Activated CD8-positive, alpha-beta T cell treated with anti-CD3 and anti-CD28 coated beads for 36 hours (primary cell): Measurements from ENCODE around the gene IDH3G. TPM values are rescaled to one million over a fixed set of nuclear protein-coding genes. Genes with fewer than 3 reads are reported as not detected.

Experiments
- ATAC-seq: fragments of 200-7000 bp; cut with Tn5 transposase; one replicate; pipeline ENCODE4 v1.10.0; 2021; ENCODE audit warnings: mild to moderate bottlenecking, moderate library complexity
- CTCF ChIA-PET: fragments of 350-600 bp; sonication (Branson Sonifier 250); formaldehyde crosslinking; loops from one replicate; lab custom pipeline; 2021; ENCODE audit warnings: antibody characterized with exemption; lab: Charles Lee
- POLR2A ChIA-PET: fragments of 350-600 bp; sonication (Branson Sonifier 250); formaldehyde crosslinking; loops from one replicate; lab custom pipeline; 2021; ENCODE audit warnings: antibody characterized with exemption; lab: Charles Lee
- DNase-seq: peaks from one replicate; pipeline ENCODE4 v3.0.0-alpha.2; 2020
- H3K27ac Mint-ChIP-seq: one replicate; pipeline ENCODE4 v1.8.0; 2021; ENCODE audit warnings: mild to moderate bottlenecking, mixed read lengths
- H3K27me3 Mint-ChIP-seq: one replicate; pipeline ENCODE4 v1.8.0; 2021; ENCODE audit warnings: mixed read lengths
- H3K36me3 Mint-ChIP-seq: one replicate; pipeline ENCODE4 v1.8.0; 2021; ENCODE audit warnings: low read depth, mixed read lengths
- H3K4me1 Mint-ChIP-seq: one replicate; pipeline ENCODE4 v1.8.0; 2021; ENCODE audit warnings: low read depth, mixed read lengths
- H3K4me3 Mint-ChIP-seq: one replicate; pipeline ENCODE4 v1.8.0; 2021; ENCODE audit warnings: mild to moderate bottlenecking, moderate library complexity, mixed read lengths
- H3K9me3 Mint-ChIP-seq: one replicate; pipeline ENCODE4 v1.8.0; 2021; ENCODE audit warnings: mixed read lengths
- intact Hi-C: fragments of 100-400 bp; cut with micrococcal nuclease; formaldehyde crosslinking; loops from one replicate; pipeline ENCODE4 v1.10.0; 2022
- total RNA-seq, 2 experiments: library from RNA; stranded (reverse); gene quantifications; one replicate each; pipeline ENCODE4 v1.2.3, GENCODE V29; 2021
- TF ChIP-seq, protein P1 (sequence below): fragments of 200-600 bp; IDR thresholded peaks from one replicate; pipeline ENCODE4 v1.8.0; 2022; ENCODE audit warnings: antibody characterized with exemption, mild to moderate bottlenecking

The IDH3G gene
- total RNA-seq, 2 experiments from 2014 or later, result 54.3 to 56.9 TPM

DNA sequence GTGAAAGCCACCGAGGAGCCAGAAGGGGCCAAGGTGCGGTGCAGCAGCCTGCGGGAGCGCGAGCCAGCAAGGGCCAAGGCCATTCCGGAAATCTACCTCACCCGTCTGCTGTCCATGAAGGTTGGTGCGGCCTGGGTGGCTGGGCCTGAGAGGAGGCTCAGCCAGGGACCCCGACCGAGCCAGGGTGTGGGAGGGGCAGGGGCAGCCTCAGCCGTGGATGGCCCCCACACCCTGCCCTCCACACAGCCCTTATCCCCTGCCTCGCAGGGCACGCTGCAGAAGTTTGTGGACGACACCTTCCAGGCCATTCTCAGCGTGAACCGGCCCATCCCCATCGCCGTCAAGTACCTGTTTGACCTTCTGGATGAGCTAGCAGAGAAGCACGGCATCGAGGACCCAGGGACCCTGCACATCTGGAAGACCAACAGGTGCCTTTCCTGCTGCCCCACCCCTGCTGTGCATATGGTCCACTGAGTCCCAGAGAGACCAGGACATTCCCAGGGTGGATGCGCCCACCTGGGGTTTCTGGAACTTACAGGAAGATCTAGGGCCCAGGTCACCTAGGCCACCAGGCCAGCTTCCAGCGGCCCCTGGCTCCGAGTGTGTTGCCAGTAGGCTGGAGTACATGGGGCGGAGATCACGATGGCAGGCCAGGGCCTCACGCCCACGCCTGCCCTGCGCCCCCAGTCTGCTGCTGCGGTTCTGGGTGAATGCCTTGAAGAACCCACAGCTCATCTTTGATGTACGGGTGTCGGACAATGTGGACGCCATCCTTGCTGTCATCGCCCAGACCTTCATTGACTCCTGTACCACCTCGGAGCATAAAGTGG lies 16.7 kb downstream of the IDH3G start:
- no peaks in the 10 kb centered on the region for H3K9me3 Mint-ChIP-seq
- intact Hi-C loops, result no loop called here
- DNase-seq (no peak), ATAC-seq (no peak)
- CTCF ChIA-PET, result interaction anchor here (0.9 kb wide), 1 partner anchor 13 kb away, joined by 4 read pairs; the partner anchor contains the start of gene PLXNB3
- H3K27ac Mint-ChIP-seq, result no peak overlapping the region
- POLR2A ChIA-PET, result interaction anchor here (1.2 to 1.3 kb wide), 2 partner anchors 9 to 17 kb away, joined by 4 read pairs; partner anchors contain the start of genes IDH3G and SSR4
- TF ChIP-seq, protein P1, sequence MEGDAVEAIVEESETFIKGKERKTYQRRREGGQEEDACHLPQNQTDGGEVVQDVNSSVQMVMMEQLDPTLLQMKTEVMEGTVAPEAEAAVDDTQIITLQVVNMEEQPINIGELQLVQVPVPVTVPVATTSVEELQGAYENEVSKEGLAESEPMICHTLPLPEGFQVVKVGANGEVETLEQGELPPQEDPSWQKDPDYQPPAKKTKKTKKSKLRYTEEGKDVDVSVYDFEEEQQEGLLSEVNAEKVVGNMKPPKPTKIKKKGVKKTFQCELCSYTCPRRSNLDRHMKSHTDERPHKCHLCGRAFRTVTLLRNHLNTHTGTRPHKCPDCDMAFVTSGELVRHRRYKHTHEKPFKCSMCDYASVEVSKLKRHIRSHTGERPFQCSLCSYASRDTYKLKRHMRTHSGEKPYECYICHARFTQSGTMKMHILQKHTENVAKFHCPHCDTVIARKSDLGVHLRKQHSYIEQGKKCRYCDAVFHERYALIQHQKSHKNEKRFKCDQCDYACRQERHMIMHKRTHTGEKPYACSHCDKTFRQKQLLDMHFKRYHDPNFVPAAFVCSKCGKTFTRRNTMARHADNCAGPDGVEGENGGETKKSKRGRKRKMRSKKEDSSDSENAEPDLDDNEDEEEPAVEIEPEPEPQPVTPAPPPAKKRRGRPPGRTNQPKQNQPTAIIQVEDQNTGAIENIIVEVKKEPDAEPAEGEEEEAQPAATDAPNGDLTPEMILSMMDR, result no peak
- peaks cover 5% of the 10 kb centered on the region for H3K27me3 Mint-ChIP-seq
- H3K4me3 Mint-ChIP-seq, result no peak overlapping the region
- H3K4me1 Mint-ChIP-seq, result no peaks in the 10 kb centered on the region
- H3K36me3 Mint-ChIP-seq, result no peaks in the 10 kb centered on the region

- intact Hi-C loops, result no loop called here
- Mint-ChIP-seq H3K36me3 (no peaks in the 10 kb centered on the region), H3K4me1 (no peaks in the 10 kb centered on the region), H3K4me3 (no peak overlapping the region), H3K27ac (no peak overlapping the region), H3K9me3 (no peaks in the 10 kb centered on the region), H3K27me3 (peaks cover 5% of the 10 kb centered on the region)
- ChIA-PET POLR2A (no interaction called here), CTCF (no interaction called here)
- ATAC-seq (peak; percentile 41), DNase-seq (no peak)
- TF ChIP-seq, protein P1, result no peak
Measured at GRCh38 chrX:153776611-153777045, 17.5 kb downstream of the IDH3G start.

DNA sequence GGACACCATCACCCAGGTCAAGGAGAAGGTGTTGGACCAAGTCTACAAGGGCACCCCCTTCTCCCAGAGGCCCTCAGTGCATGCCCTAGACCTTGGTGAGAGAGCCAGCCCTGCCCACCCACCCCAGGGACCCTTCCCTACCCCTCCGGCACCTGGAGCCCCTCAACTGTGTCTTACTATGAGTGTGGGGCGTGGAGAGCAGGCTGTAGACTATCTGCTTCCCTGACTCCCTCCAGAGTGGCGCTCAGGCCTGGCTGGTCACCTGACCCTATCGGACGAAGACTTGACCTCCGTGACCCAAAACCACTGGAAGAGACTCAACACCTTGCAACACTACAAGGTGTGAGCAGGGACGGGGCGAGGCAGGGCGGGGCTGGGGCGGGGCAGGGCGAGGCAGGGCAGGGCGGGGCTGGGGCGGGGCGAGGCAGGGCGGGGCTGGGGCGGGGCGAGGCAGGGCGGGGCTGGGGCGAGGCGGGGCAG lies 18.0 kb downstream of the IDH3G start:
- no peak overlapping the region for H3K27ac Mint-ChIP-seq
- CTCF ChIA-PET, result no interaction called here

DNA sequence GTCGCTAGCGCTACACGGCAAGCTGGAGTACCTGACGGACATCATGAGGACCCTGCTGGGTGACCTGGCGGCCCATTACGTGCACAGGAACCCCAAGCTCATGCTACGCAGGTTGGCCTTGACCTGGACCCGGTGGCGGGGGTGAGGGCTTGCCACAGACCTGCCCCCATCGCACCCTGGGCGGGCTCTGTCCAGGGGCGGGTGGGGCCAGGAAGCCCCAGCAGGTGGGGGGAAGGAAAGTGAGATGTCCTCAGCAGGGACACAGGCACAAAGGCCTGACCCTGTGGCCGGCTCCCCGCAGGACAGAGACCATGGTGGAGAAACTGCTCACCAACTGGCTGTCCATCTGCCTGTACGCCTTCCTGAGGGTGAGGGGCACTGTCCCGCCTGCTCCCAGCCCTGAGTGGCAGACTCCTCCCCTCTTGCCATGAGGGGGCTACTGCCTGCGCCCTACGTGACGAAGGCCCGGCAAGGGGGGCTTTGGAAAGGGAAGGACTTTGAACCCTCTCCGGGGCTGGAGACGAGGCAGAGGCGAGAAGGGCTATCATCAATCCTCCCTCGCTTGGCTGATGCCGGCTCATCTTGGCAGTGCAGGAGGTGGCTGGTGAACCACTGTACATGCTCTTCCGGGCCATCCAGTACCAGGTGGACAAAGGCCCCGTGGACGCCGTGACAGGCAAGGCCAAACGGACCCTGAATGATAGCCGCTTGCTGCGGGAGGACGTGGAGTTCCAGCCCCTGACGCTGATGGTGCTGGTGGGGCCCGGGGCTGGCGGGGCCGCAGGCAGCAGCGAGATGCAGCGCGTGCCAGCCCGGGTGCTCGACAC lies 18.7 kb downstream of the IDH3G start:
- ChIA-PET CTCF (no interaction called here), POLR2A (no interaction called here)
- H3K27ac Mint-ChIP-seq, result no peak overlapping the region
- H3K36me3 Mint-ChIP-seq, result no peaks in the 10 kb centered on the region
- DNase-seq, result no peak
- H3K27me3 Mint-ChIP-seq, result peaks cover 5% of the 10 kb centered on the region
- no peaks in the 10 kb centered on the region for H3K4me1 Mint-ChIP-seq
- intact Hi-C loops, result no loop called here
- ATAC-seq, result no peak
- H3K4me3 Mint-ChIP-seq, result no peak overlapping the region
- TF ChIP-seq, protein P1, result no peak
- no peaks in the 10 kb centered on the region for H3K9me3 Mint-ChIP-seq

More for the DNA sequence above, 18.0 kb downstream of the IDH3G start:
- DNase-seq (no peak), ATAC-seq (no peak)
- TF ChIP-seq, protein P1, result no peak
- POLR2A ChIA-PET, result no interaction called here
- intact Hi-C loops, result no loop called here
- Mint-ChIP-seq H3K9me3 (no peaks in the 10 kb centered on the region), H3K4me3 (no peak overlapping the region), H3K4me1 (no peaks in the 10 kb centered on the region), H3K27me3 (peaks cover 5% of the 10 kb centered on the region), H3K36me3 (no peaks in the 10 kb centered on the region)
